Ishikawa (cell line): Measurements from ENCODE around the gene LGI1.

Source experiments
- CREB1 ChIP-seq: IDR thresholded peaks from 2 replicates; pipeline ENCODE4 v1.6.1; 2012; ENCODE audit warnings: low read depth
- EP300 ChIP-seq: IDR thresholded peaks from 2 replicates; pipeline ENCODE4 v1.6.1; 2012; ENCODE audit warnings: borderline replicate concordance
- FOXM1 ChIP-seq: IDR thresholded peaks from 2 replicates; pipeline ENCODE4 v1.6.1; 2012; ENCODE audit warnings: low read depth, borderline replicate concordance
- NFIC ChIP-seq: IDR thresholded peaks from 2 replicates; pipeline ENCODE4 v1.6.1; 2012
- REST ChIP-seq: IDR thresholded peaks from 2 replicates; pipeline ENCODE4 v1.6.1; 2012; ENCODE audit warnings: low read depth, mild to moderate bottlenecking
- TCF12 ChIP-seq: IDR thresholded peaks from 2 replicates; pipeline ENCODE4 v1.6.1; 2012; ENCODE audit warnings: low read depth
- TEAD4 ChIP-seq: IDR thresholded peaks from 2 replicates; pipeline ENCODE4 v1.6.1; 2012
- YY1 ChIP-seq: IDR thresholded peaks from 2 replicates; pipeline ENCODE4 v1.6.1; 2012; ENCODE audit warnings: low read depth
- ZBTB7A ChIP-seq: IDR thresholded peaks from 2 replicates; pipeline ENCODE4 v1.6.1; 2012; ENCODE audit warnings: low read depth
- TF ChIP-seq, protein P1 (sequence below): IDR thresholded peaks from 2 replicates; pipeline ENCODE4 v1.6.1; 2012
- TF ChIP-seq, protein P2 (sequence below): IDR thresholded peaks from 2 replicates; pipeline ENCODE4 v1.6.1; 2012

DNA sequence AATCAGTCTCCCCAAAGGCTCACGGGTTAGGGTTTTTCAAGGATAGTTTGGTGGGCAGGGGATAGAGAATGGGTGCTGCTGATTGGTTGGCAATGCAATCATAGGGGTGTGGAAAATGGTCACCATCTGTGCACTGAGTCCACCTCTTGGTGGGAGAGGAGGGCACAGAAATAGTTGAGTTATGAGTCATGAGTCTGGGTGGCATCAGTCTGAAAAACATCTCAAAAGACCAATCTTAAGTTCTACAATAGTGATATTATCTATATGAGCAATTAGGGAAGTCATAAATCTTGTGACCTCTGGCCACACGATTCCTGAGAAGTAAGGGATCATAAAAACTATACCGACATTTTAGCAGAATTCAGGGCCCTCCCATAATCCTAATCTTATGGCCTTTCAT, 62.7 kb downstream of the LGI1 start:
- TF ChIP-seq ZBTB7A (no peak), REST (no peak), NFIC (no peak), TEAD4 (no peak; the same call in 1 of the 2 replicates), EP300 (no peak), YY1 (no peak), TCF12 (no peak), FOXM1 (no peak), CREB1 (no peak)
- TF ChIP-seq, protein P1, sequence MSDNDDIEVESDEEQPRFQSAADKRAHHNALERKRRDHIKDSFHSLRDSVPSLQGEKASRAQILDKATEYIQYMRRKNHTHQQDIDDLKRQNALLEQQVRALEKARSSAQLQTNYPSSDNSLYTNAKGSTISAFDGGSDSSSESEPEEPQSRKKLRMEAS, result no peak
- TF ChIP-seq, protein P2, sequence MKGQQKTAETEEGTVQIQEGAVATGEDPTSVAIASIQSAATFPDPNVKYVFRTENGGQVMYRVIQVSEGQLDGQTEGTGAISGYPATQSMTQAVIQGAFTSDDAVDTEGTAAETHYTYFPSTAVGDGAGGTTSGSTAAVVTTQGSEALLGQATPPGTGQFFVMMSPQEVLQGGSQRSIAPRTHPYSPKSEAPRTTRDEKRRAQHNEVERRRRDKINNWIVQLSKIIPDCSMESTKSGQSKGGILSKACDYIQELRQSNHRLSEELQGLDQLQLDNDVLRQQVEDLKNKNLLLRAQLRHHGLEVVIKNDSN, result no peak
